Sigmoid colon (tissue), 4 donors: Measurements from ENCODE around the gene H19.

Experiments used
- POLR2A ChIP-seq, 2 donors: fragments of 450-650 bp; IDR thresholded peaks; one replicate each; pipeline ENCODE4 v1.6.1; 2016; ENCODE audit warnings: antibody characterized with exemption in 2 of 2, mild to moderate bottlenecking in 2 of 2, moderate library complexity in 2 of 2
- POLR2AphosphoS5 ChIP-seq, 4 donors: sonication (generic); formaldehyde crosslinking; IDR thresholded peaks; one replicate each; pipeline ENCODE4 v1.6.1; 2017; ENCODE audit warnings: antibody characterized with exemption in 4 of 4
- TF ChIP-seq, protein P1 (sequence below), 4 experiments: fragments of 450-650 bp in 3 of 4; fragments of 200-600 bp in 1 of 4; IDR thresholded peaks; one replicate each; pipeline ENCODE4 v1.5.1; 2016 to 2019; ENCODE audit warnings: antibody characterized with exemption in 4 of 4, mild to moderate bottlenecking in 3 of 4, moderate library complexity in 2 of 4

DNA sequence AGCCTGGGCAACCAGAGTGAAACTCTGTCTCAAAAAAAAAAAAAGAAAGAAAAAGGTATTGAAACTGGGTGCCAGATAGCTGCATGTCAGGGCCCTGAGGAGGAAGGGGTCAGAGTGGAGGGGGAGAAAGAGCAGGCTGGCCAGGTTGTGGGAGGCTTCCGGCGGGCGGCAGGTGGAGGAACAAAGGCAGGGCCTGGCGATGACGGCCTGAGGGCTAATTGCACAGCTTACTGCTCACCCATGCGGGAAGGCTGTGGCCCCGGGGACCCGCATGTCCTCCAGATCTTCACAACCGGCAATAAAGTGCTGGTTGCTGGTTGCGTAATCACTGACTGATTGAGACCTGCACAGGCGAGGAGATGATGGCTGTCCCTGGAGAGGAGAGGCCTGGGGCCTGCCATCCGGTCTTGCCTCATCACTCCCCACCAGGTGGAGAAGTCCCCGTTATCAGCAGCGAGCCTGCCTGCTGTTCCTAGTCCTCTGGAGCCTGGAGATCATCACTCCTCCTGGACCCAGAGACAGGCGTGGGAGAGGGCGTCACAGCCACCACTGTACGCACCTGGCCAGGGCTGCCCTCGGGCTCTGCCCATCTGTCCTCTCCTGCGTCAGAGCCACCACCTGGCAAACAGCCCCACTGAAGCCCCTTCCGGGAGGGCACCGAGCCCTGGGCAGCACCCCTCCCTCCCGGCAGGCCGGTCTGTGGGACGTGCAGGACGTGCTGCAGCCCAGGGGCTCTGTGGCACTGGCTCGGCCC is 18.7 kb downstream of the H19 start:
- TF ChIP-seq POLR2AphosphoS5 (IDR thresholded peaks at IDR 0.05) (no peak), POLR2A (IDR thresholded peaks at IDR 0.05) (no peak)
- TF ChIP-seq, protein P1, sequence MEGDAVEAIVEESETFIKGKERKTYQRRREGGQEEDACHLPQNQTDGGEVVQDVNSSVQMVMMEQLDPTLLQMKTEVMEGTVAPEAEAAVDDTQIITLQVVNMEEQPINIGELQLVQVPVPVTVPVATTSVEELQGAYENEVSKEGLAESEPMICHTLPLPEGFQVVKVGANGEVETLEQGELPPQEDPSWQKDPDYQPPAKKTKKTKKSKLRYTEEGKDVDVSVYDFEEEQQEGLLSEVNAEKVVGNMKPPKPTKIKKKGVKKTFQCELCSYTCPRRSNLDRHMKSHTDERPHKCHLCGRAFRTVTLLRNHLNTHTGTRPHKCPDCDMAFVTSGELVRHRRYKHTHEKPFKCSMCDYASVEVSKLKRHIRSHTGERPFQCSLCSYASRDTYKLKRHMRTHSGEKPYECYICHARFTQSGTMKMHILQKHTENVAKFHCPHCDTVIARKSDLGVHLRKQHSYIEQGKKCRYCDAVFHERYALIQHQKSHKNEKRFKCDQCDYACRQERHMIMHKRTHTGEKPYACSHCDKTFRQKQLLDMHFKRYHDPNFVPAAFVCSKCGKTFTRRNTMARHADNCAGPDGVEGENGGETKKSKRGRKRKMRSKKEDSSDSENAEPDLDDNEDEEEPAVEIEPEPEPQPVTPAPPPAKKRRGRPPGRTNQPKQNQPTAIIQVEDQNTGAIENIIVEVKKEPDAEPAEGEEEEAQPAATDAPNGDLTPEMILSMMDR (IDR thresholded peaks at IDR 0.05) = no peak
